Thyroid gland (tissue), 4 donors: ENCODE data around the gene GGTA1. TPM values are rescaled to one million over a fixed set of nuclear protein-coding genes. Genes with fewer than 3 reads are reported as not detected.

Experiments
- DNase-seq, 2 donors: peaks; one replicate each; pipeline ENCODE4 v3.0.0-alpha.2; 2019
- H3K27ac ChIP-seq, 3 donors: fragments of 200-600 bp; sonication (generic); 1 replicate in 2 of 3; 2 replicates in 1 of 3; pipeline ENCODE4 v1.5.1; 2016 to 2019; ENCODE audit warnings: mild to moderate bottlenecking in 1 of 3, moderate library complexity in 1 of 3
- H3K27me3 ChIP-seq: fragments of 200-600 bp; sonication (generic); one replicate; pipeline ENCODE4 v1.5.1; 2019
- H3K36me3 ChIP-seq, 2 donors: fragments of 200-600 bp; sonication (generic); one replicate each; pipeline ENCODE4 v1.5.1; 2016 to 2019
- H3K4me1 ChIP-seq, 2 donors: fragments of 200-600 bp; sonication (generic); one replicate each; pipeline ENCODE4 v1.5.1; 2017 to 2019
- H3K4me3 ChIP-seq, 3 donors: fragments of 200-600 bp; sonication (generic); replicated peaks in 1 of 3; 1 replicate in 2 of 3; 2 replicates in 1 of 3; pipeline ENCODE4 v1.5.1; 2016; ENCODE audit warnings: mild to moderate bottlenecking in 1 of 3
- H3K9me3 ChIP-seq: fragments of 200-600 bp; sonication (generic); one replicate; pipeline ENCODE4 v1.5.1; 2017
- CTCF ChIP-seq, 6 experiments: fragments of 200-600 bp in 3 of 6; fragments of 450-650 bp in 3 of 6; sonication (generic) in 3 of 6; IDR thresholded peaks; one replicate each; pipeline ENCODE4 v1.5.1; 2016 to 2019; ENCODE audit warnings: antibody characterized with exemption in 6 of 6, mild to moderate bottlenecking in 2 of 6, inconsistent platforms in 1 of 6, moderate library complexity in 1 of 6
- POLR2A ChIP-seq, 2 donors: fragments of 450-650 bp; IDR thresholded peaks; one replicate each; pipeline ENCODE4 v1.6.1; 2017; ENCODE audit warnings: antibody characterized with exemption in 2 of 2, mild to moderate bottlenecking in 2 of 2, moderate library complexity in 1 of 2
- WGBS, 2 donors: methylation state at CpG; one replicate each; pipeline ENCODE4 v1.1.5; 2017; 5-methylcytosine and 5-hydroxymethylcytosine counted together
- intact Hi-C: fragments of 100-400 bp; cut with DNase I; formaldehyde crosslinking; loops from one replicate; pipeline ENCODE4 v1.15.1; 2023
- total RNA-seq, 4 donors: library from RNA; depleted of rRNA; stranded (reverse); fragments of >200 nt; gene quantifications; one replicate each; pipeline ENCODE4 v1.2.3, GENCODE V29; 2016

GGTA1 gene
- total RNA-seq, 4 donors from 2014 or later: 5.5 to 18.4 (median 7.9) TPM

- Histone ChIP-seq H3K4me3 (no peak overlapping the region), H3K27ac (no peak overlapping the region), H3K27me3 (no peaks in the 10 kb centered on the region), H3K4me1 (no peaks in the 10 kb centered on the region), H3K36me3 (no peaks in the 10 kb centered on the region), H3K9me3 (no peaks in the 10 kb centered on the region)
- intact Hi-C loops: no loop called here
- DNase-seq: no peak
- 84 to 100% methylated on average over 1 of the region's 1 CpG for WGBS, 2 donors
- no peak for TF ChIP-seq CTCF (IDR thresholded peaks at IDR 0.05)
- no peak for TF ChIP-seq POLR2A (IDR thresholded peaks at IDR 0.05)
These were observed 75.6 kb downstream of the GGTA1 start for GRCh38 chr9:121424024-121424432.

GRCh38 chr9:121411993-121412392 is 87.7 kb downstream of the GGTA1 start:
- no peak overlapping the region for H3K27ac ChIP-seq
- TF ChIP-seq POLR2A (IDR thresholded peaks at IDR 0.05): no peak
- no peak for TF ChIP-seq CTCF (IDR thresholded peaks at IDR 0.05)
- no peaks in the 10 kb centered on the region for H3K4me1 ChIP-seq
- no peak overlapping the region for H3K4me3 ChIP-seq
- no peaks in the 10 kb centered on the region for H3K27me3 ChIP-seq
- H3K36me3 ChIP-seq: no peaks in the 10 kb centered on the region
- WGBS, 2 donors: 64 to 79% methylated on average over 3 of the region's 3 CpGs
- intact Hi-C loops: no loop called here
- H3K9me3 ChIP-seq: no peaks in the 10 kb centered on the region
- DNase-seq: no peak

- DNase-seq: no peak
- 53 to 93% methylated on average over 1 of the region's 1 CpG for WGBS, 2 donors
- no peaks in the 10 kb centered on the region for H3K27me3 ChIP-seq
- H3K4me1 ChIP-seq: no peaks in the 10 kb centered on the region
- TF ChIP-seq POLR2A (IDR thresholded peaks at IDR 0.05) (no peak), CTCF (IDR thresholded peaks at IDR 0.05) (no peak)
- no peaks in the 10 kb centered on the region for H3K36me3 ChIP-seq
- no peak overlapping the region for H3K4me3 ChIP-seq
- H3K27ac ChIP-seq: no peak overlapping the region
- intact Hi-C loops: no loop called here
- H3K9me3 ChIP-seq: no peaks in the 10 kb centered on the region
These were observed 93.7 kb downstream of the GGTA1 start for GRCh38 chr9:121405899-121406298.

Other genes with a start within 250 kb of the GGTA1 start
- 1,000 to 10,000 TPM; 1,151 to 1,624 (median 1,443) TPM for gene GSN, start 231.7 kb downstream of the GGTA1 start, total RNA-seq
- gene STOM, start 129.6 kb downstream of the GGTA1 start, total RNA-seq: 100 to 1,000 TPM; 104 to 275 (median 142) TPM
- 10 to 100 TPM; 26.0 to 48.5 (median 38.2) TPM for gene DAB2IP, start 151.8 kb upstream of the GGTA1 start, total RNA-seq